GM20431 (cell line): ENCODE results near the gene EMX1.

Source experiments
- in situ Hi-C: fragments of 300-500 bp; cut with MseI, MboI; formaldehyde crosslinking; loops from one replicate; pipeline ENCODE4 v1.15.0; 2020; ENCODE audit warnings: low sequenced_read_pairs; ENCODE audit not compliant: unreplicated experiment

EMX1 gene

DNA sequence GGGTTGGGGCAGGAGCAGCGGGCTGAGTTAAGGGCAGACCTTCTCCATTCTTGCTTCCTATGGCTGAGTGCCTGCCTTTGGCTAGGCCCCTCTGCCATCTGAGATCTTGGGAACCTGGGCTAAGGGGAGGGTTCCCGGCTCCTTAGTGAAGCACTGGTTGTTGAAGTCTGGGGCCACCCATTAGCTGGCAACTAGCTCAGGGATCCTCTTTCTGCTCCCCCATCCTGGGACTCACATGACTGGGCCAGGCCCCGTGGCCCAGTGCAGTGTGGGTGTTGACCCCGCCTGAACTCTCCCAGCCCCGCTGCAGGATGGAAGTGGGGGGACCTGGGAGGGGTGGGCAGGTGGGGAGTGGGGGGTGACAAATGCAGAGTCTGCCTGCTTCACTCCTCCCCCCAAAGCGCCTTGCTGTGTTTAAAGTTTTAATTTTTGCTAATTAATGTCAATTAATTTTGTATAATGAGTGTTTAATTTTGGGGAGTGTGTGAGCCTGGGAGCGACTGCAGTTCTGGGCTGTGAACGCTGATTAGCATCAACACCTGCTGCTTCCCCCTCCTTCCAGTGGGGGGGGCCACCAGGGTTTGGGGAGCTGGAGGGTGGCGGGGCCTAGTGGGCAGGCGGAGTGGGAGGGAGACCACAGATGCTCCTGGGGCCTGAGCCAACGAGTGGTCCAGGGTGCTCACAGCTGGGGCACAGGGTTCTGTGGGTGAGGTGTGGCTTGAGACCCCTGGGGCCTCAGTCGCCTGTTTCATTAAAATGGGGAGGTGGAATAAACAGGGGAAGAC lies 55.2 kb downstream of the EMX1 start:
- in situ Hi-C loops = no loop called here

DNA sequence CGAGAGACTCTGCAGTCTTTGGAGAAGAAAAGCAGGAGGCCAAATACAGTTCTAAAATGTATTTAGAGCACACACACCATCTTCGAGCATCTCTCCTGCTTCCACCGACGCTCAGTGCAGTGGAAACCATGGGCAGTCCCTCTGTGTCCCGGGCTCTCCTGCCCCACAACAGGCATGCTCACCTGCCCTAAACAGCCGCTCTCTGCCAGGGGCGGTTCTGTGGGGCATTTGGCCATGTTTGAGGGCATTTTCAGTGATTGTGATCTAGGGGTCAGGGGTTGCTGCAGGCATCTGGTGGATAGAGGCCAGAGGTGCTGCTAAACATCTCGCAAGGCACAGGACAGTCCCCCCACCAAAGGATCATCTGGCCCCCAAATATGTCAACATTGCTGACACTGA lies 55.8 kb downstream of the EMX1 start:
- in situ Hi-C loops = no loop called here

DNA sequence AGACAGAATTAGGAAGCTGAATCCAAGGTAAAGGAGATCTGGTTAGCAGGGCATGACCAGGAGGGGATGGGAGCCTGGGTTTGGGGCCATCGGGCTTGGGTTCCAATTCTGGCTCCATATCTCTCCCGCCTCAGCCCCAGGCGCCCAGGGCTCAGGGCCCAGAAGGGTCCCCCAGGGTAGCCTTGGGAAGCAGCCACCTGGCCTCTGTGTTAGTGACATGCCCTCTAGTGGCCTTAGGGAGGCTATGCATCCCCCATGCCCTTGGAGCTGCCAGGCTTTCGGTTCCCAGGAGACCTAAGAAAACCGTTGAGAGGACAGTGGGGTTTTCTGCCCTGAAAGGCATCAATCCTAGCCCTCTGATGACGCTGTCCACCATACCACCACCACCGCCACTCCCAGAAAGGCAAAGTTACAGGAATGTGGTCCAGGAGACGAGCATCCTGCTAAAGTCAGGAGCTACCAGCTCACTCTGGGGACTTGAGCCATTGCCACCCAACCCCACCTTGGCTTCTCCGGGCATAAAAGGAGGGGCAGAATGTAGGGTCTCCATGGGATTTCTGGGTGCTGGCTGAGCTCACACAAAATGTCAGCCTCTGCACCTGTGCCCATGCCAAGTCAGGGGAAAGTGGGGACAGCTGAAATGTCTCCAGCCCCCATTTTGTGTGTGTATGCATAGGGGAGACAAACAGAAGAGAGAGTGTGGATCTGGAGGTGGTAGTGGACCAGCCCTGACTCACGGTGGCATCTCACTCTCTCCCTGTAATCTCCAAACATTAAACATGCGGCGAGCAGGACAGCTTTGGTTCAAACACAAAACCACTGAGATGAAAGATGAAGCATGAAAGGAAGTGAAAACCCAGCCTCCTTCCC lies 56.5 kb downstream of the EMX1 start:
- in situ Hi-C loops = no loop called here

DNA sequence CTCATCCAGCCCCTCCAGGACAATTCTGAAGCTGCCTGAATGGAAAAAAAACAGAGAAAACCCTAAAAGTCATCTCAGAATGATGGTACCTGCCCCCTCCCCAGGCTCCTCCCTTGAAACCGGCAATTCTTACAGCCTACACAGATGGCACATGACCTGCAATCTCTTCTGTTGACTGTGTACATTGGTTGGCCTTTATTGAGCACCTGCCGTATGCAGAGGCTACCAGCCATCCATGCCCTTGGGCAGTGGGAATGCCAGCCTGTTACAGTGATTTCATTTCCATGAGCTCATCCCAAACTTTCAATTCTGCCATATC lies 57.1 kb downstream of the EMX1 start:
- in situ Hi-C loops = no loop called here

DNA sequence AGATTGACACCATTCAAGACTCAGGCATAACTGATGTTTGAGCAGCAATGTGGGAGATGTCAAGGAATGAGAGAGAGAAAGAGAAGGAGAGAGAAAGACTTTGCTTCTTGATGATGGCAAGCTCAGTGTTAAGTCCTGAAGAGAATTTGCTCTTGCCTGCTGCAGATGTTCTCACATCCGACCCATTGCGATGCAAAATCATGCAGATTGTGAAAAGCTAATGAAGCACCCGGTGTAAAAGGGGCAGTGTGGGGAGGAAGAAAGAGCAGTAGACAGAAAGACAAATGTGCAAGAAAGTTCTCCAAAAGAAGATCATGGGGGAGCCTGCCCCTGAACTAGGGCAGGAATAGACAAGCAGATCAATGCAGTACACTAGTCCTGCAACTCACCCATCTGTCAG lies 57.7 kb downstream of the EMX1 start:
- in situ Hi-C loops = loop anchor here (25.0 kb wide), 1 partner anchor 187 kb away; no protein-coding TSS in a partner anchor

DNA sequence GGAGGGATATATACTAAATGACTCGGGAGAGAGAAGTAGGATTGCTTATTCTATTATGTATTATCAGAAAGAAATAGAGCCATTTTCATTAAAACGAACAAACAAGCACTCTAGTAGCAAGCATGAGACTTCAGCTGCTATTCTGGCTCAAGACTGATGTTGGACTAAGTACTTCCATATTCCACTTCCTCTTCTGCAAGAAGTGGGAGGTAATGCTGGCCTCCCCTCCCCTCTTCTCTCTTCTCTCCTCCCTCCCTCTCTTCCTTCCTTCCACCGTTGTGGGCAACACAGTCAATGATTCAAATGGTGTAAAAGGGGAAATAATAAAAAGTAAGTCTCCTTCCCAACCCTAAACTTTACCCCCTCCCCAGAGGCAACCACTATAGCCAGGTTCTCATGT lies 62.6 kb downstream of the EMX1 start:
- in situ Hi-C loops = loop anchor here (25.0 kb wide), 1 partner anchor 182 kb away; no protein-coding TSS in a partner anchor

DNA sequence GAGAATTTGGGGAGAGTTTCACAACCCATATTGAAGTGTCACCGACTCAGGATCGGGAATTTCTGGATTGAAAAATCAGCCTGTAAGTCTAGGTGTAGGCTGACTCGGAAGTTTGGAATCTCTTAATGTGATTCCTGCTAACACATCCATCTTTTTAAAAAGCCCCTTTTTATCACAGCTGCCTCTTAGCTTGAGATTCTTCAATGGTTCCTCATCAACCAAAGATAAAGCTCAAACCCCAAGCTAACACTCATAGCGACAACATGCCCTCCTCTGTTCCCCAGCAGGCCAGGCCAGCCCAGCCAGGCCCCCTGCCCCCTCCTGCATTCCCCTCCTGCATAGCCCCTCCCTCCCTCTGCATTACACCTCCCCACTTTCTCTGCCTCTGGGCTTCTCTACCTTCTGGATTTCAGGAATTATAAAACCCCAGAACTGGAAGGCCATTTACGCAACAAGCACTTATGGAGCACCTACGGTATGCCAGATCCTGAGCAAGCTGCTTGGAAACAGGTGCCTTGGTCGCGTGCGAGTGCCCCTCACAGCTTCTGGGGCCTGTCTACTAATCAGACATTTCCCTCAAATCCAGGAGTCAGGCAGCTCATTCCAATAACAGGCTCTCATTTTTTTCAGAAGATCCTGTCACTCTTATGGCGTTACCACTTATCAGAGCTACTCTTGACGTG lies 63.4 kb downstream of the EMX1 start:
- in situ Hi-C loops = loop anchor here (25.0 kb wide), 1 partner anchor 182 kb away; no protein-coding TSS in a partner anchor

DNA sequence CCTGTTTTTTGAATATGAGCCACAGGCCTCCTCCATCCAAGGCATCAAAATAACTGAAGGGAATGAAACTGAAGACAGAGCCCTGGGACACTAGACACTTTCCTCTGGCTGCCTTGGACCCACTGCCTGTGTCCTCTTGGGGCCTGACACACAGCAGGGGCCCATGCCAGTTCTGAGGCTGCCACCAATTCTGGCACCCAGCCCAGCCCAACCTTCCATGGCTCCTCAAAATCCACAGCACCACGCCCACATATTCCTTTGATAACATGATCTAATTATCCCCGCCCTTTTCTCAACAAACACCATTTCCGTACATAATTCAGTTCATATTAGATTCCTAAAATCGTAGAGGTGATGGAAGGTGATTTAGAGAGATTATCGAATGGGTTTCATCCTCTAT lies 64.2 kb downstream of the EMX1 start:
- in situ Hi-C loops = loop anchor here (25.0 kb wide), 1 partner anchor 181 kb away; no protein-coding TSS in a partner anchor

DNA sequence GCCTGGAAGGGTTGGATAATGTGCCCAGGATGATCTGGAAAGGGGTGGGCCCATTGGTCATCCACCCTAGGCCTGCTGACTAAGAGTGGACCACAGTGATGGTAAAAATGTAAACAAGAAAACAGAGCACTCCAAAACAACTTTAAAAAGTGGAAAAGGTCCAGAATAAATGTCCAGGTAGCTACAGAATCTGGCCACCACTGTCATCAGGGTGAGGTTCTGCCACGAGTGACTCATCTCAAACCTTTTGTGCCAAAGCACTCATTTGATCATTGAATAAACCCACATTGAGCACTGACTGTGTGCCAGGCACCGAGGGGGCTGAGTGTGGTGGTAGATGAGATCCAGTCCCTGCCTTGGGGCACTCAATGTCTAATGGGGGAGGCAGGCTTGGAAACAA lies 64.9 kb downstream of the EMX1 start:
- in situ Hi-C loops = loop anchor here (25.0 kb wide), 1 partner anchor 180 kb away; no protein-coding TSS in a partner anchor

DNA sequence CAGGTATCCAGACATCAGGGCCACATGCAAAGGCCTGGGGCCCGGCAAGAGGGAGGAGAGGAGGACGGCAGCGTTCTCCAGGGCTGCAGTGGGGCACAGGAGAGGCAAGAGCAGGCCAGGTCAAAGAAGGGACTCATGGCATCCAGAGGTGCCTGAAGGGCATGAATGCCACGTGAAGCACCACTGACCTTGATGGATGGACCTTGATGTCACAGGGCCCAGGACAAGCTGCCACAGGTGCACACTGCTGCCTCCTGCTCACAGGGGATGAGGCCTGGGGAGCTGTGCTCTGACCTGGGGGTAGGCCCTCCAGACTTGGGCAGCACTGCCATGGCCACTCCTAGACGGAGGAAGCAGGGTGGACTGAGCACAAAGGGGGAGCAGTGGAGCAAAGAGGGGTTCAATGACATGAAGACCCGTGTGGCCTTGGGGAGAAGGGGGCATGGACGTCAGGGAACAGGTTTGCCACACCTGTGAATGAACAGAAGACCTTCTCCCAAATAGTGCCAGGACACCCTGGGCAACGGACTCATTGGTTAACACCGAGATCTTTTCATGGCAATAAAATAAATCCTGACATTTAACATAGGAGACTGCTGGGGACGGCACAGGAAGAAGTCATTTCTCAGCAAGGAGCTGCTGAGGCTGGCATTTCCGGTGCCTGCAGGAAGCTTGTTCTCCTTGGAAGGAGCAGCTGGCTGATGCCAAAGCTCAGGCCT lies 65.6 kb downstream of the EMX1 start:
- in situ Hi-C loops = loop anchor here (25.0 kb wide), 1 partner anchor 179 kb away; no protein-coding TSS in a partner anchor

DNA sequence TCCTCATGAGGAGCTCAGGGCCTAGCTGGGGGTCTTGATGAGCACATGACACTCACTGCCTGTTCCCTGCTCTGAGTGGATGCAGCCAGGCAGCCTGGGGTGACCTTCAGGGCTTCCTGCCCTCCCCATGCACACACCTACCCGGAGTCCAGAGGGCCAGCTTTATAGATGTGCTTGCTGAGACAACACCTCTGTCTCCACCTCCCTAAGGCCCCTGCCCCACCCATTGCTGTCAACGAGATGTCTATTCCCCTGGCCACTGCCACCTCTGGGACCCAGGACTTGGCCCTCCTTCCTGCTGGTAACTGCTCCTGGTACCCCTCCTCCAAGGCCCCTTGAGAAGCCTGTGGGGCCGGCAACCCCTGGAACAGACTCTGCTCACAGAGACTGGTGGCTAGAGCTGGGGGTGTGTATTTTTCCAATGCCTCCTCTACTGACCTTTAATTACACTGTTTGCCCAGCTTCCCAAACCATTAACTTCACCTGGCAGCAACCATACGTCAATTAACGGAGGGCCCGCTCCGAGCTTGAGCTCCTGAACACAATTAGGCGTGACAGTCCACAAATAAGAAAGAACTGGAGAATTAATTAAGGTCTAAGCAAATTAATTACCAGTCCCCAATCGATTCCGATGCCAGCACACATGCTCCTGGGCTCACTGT lies 66.3 kb downstream of the EMX1 start:
- in situ Hi-C loops = loop anchor here (25.0 kb wide), 1 partner anchor 179 kb away; no protein-coding TSS in a partner anchor

DNA sequence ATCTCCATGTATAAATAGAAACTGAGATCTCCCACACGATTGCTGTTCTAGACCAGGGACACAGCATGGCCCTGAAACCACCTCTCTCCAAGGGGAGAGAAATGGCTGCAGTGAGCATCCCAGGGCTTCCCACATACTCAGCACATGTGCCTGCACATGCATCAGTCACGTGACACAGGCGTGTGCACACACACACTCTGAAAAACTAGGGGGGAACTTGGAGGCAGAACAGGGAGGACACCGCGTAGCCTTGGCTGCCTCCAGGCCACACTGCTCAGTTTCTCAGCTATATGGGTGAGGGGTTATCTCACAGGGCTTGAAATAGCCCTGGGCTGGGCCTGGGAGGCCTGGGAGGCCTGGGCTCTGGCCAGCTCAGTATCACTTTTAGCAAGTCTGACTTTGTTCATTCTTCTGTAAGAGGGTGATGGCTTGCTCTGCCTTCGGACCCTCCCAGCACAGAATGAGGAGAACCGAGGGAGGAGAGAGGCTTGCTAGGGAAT lies 66.9 kb downstream of the EMX1 start:
- in situ Hi-C loops = loop anchor here (25.0 kb wide), 1 partner anchor 178 kb away; no protein-coding TSS in a partner anchor
